HG02973 (cell line): Measurements from ENCODE around the gene COMTD1.
A peak's percentile ranks its signal among the peaks of the same experiment; 100 is the strongest.

Experiments used
- ATAC-seq: cut with Tn5 transposase; IDR thresholded peaks from one replicate; pipeline ENCODE4 v1.9.1; 2021; ENCODE audit warnings: moderate library complexity; ENCODE audit not compliant: unreplicated experiment

The COMTD1 gene

GRCh38 chr10:75245354-75246250 lies 9.8 kb upstream of the COMTD1 start:
- no peak for ATAC-seq

DNA sequence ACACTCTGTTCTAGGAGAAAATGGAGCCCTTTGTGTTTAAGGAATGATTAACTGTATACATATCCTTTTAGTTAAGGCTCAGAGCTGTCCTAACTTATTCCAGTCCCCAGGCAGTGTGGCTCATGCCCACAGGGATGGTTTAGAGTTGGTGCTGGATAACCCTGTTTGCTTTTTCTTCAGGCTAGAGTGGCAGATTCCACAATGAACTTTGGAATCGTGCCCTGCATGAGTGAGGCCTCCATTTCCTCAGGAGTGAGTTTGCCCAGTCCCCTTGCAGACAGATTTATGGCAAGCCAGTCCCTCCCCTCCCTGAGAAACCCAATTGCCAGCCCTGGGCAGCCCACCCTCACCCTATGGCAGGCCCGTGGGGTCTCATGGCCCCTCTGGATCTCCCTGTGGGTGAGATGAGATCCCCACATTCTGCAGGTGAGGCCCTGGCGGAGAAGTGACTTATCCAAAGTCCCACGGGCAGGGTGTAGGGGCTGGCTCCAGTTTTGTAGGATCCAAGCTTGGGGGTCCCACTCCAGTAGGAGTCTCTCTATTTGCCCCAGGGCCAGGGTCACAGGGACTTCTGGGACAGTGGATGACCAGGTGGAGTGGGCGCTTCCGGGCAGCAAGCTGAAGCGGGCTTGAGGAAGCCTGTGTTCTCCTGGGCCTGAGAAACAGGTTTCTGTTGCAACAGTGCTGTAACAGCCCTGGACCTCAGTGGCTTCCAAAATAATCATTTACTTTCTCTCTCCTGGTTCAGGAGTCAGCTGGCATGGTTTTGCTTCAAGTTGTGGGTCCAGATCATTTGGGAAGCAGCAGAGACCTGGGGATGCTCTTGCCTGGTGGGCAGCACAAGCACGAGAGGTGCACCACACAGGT lies 9.0 kb upstream of the COMTD1 start:
- no peak for ATAC-seq

DNA sequence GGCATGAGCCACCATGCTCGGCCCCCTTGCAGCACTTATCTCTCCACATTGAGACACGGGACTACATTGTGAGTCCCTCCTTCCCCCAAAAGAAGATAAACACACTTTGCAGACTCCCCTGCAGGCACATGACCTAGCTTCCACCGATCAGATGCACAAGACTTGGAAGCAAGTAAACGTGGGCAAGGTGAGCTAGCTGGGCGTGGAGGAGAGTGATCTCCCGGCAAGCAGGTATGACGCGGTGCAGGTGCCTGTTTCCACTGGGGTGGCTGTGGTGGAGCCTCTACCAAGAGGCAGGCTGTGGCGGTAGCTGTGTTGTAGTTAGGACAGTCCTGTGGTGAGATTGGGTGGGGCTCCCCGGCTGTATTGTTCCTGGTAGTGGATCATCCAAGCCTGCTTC lies 7.7 kb upstream of the COMTD1 start:
- ATAC-seq: no peak

DNA sequence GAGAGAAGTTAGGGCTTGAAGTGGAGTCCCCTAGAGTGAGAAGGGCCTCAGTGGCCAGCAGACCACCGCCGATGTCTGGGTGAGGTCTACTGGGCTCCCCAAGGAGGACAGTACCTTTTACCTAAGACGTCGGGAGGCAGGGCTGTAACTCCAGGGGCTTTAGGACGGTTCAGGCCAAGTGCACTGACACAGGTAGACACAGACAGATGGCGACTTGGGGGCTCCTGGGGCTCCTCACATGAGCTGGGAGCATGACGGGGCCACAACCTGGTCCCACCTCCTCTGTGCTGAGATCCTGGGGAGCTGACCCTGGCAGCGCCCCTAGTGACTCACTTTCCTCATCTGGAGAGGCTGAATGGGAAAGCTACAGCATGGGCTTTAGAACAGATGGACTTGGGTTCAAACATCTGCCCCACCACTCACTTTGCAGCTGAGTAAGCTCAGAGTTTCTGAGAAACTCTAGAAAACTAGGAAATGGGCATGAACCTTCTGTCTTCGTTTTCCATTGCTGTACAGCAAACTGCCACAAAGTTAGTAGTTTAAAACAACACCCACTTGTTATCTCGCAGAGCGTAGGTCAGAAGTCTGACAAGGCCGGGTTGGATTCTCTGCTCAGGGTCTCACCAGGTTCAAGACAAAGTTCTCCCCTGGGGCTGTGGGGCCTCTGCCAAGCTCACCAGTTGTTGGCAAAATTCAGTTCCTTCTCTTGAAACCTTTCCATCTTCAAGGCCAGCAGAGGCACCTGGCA lies 4.7 kb upstream of the COMTD1 start:
- ATAC-seq: no peak

- no peak for ATAC-seq
These were observed 3.5 kb upstream of the COMTD1 start for GRCh38 chr10:75239096-75239790.

- ATAC-seq: no peak
These were observed 2.7 kb upstream of the COMTD1 start for GRCh38 chr10:75238182-75239095.

DNA sequence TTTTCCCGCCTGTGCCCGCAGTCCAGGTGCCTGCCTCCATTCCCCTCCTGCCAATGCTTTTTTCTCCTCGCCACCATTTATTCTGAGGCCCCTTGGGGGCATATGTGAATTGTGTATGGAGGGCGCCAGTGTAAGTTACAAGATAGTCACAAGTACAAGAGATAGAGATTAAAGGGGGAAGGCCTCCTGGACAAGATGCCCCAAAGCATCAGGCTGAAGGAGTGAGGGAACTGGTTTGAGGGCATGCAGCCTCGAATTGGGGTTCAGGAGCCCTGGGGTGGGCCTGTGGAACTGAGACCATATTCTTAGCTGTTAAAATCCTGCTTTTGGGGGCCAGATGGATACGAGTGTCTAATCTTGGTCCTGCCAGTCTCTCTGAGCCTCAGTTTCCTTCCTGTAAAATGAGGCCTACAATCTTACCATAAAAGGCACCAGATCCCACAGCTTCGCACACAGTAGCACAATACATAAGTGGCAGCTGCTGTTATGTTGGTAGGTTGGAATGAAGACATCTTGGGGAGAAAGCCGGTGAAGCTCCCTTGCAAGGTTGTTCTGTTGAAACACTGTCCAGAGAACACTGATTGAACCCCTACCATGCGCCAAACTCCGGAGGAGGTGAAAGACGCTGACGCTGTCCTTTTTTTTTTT lies 545 bp upstream of the COMTD1 start:
- ATAC-seq: no peak

GRCh38 chr10:75234683-75235374 lies 928 bp downstream of the COMTD1 start:
- ATAC-seq: peak; percentile 3

- ATAC-seq: peak; percentile 42
These were observed 1.6 kb downstream of the COMTD1 start for GRCh38 chr10:75234017-75234682.

DNA sequence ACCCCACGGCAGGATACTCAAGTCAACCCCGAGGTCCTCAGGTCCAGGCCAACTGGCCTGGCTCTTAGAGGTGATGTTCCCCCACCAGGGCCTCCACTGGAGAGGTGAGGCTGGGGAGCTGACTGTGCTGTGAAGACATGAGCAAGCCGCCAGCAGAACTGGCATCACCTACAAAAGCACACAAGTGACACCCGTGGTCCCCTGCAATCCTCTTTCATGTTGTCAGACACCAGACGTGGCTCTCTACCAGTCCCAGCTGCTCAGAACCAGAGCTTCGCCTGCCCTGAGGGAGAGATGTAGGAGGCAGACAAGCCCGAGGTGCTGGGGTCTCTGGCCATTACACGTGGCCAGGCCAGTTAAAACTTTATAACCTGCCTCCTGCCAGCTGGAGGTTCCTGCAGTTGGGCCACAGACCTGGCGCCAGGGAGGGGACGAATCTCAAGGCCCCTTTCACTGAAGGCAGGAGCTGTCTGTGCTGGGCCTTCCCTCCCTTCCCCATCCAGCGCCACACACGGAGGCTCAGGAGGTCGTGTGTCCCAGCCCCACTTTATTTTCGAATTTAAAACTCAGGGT lies 2.2 kb downstream of the COMTD1 start:
- ATAC-seq: no peak

- no peak for ATAC-seq
These were observed 3.8 kb downstream of the COMTD1 start for GRCh38 chr10:75231672-75232581.

DNA sequence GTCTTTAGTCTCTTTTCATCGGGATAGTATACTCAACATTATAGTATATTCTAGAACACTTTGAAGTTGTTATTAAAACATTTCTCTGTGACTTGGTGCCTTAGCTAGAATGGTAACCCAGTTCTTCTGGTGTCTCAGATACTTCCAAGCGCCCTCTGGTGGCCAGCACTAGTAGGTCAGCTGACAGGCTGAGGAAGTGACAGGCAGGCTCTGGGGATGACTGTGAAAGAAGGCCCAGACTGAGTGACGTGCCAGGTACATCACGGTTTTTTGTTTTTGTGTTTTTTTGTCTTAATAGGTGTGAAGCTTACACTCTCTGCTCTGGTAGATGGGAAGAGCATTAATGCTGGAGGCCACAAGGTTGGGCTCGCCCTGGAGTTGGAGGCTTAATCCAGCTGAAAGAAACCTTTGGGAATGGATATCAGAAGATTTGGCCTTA lies 5.1 kb downstream of the COMTD1 start:
- ATAC-seq: peak; percentile 46

GRCh38 chr10:75229971-75230370 lies 5.8 kb downstream of the COMTD1 start:
- ATAC-seq: no peak

DNA sequence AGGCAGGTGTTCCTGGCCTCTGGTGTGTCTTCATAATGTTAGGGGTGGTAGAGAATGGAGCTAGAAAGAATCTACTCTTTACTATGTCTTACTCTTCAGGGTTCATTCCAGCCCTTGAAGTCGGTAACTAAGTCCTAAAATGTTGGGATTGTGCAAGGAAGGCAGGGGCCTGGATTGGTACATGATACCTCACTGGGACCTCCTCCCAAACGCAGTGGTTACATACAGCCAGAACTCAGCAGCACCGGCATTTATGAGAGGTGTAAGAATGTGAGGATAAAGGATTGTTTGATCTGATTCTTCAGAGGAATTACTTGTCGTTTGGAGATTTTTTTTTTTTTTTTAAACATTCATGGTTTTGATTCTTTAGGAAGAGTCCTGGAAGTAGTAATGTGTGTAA lies 6.9 kb downstream of the COMTD1 start:
- no peak for ATAC-seq

DNA sequence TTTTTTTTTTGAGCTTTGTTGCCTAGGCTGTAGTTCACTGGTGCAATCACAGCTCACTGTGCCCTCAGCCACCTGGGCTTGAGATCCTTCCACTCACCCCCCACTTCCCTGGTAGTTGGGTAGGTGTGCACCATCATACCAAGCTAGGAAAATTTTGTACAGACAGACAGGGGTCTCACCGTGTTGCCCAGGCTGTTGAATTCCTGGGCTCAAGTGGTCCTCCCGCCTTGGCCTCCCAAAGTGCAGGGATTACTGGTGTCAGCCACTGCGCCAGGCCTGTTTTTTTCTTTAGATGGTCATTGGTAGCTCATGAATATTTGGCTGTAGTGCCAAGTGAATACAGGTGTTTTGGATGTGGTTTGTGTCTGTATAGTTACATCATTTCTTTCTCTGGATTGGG lies 7.5 kb downstream of the COMTD1 start:
- no peak for ATAC-seq

DNA sequence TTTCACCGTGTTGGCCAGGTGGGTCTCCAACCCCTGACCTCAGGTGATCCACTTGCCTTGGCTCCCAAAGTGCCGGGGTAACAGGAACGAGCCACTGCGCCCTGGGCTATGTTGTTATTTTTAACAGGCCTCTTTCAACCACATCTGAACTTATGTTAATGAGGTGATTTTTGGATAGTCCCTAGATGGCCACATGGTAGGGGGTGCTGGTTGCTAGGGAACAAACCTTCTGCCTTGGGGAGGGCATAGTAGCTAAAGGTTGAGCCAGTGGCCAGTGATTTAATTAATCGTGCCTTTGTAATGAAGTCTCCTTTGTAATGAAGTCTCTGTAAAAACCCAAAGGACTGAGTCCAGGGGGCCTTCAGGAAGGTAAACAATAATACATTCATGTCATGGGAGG lies 9.1 kb downstream of the COMTD1 start:
- ATAC-seq: no peak

DNA sequence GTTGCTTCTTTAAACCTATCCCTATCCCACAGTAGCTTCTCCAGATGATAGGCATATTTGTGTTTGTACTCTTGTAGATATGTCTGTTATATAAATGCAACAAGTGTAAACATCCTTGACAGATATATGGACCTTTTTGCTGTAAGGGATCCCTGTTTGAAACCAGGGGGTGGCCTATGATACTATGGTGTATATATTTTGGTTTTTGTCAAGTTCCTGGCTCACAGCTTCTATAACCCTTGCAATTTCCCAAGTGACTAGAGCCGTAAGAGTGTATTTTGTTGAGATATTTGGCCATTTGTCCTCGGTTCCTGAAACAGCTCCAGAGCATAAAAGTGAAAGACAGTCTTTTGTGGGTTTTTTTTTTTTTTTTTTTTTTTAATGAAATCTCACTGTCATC lies 9.7 kb downstream of the COMTD1 start:
- no peak for ATAC-seq
